A549 (cell line): ENCODE data around the gene CACNA1D. TPM values are rescaled to one million over a fixed set of nuclear protein-coding genes. Genes with fewer than 3 reads are reported as not detected.
A peak's percentile ranks its signal among the peaks of the same experiment; 100 is the strongest.

Experiments used
- ATAC-seq, 2 experiments: fragments of 200-7000 bp in 1 of 2; fragments of >200 bp in 1 of 2; cut with Nextera tagmentation in 1 of 2; cut with Tn5 transposase in 1 of 2; 3 replicates each; pipeline versions ENCODE4 v1.8.0 to v1.9.1; 2018 to 2020; ENCODE audit warnings: mild to moderate bottlenecking in 1 of 2, moderate library complexity in 1 of 2
- CTCF ChIA-PET: fragments of 300-600 bp; sonication (Branson Sonifier 250); formaldehyde crosslinking; extraction: SDS; loops from one replicate; lab custom pipeline; 2021; ENCODE audit warnings: antibody characterized with exemption, inconsistent platforms; lab: Yijun Ruan, JAX
- POLR2A ChIA-PET: fragments of 350-600 bp; formaldehyde crosslinking; extraction: SDS; loops from one replicate; lab custom pipeline; 2021; ENCODE audit warnings: antibody characterized with exemption, inconsistent platforms; lab: Yijun Ruan, JAX
- DNase-seq, 2 experiments: peaks; one replicate each; pipeline versions ENCODE4 v3.0.0 to v3.0.0-alpha.2; 2011 to 2016; ENCODE audit warnings: low read depth in 1 of 2, low spot score in 1 of 2
- FAIRE-seq: peaks from 2 replicates; lab custom pipeline; 2011; peaks lifted over from hg19 to GRCh38; lab: Jason Lieb, UNC
- H3K27ac ChIP-seq, 2 experiments: fragments of >200 bp; sonication (Bioruptor Twin); formaldehyde crosslinking; 3 replicates each; pipeline ENCODE4 v1.5.1; 2016 to 2017
- H3K4me1 ChIP-seq: fragments of >200 bp; sonication (Bioruptor Twin); formaldehyde crosslinking; 3 replicates; pipeline ENCODE4 v1.6.1; 2016
- H3K4me2 ChIP-seq: fragments of >200 bp; sonication (Bioruptor Twin); formaldehyde crosslinking; 3 replicates; pipeline ENCODE4 v1.6.1; 2016
- H3K4me3 ChIP-seq: fragments of >200 bp; sonication (Bioruptor Twin); formaldehyde crosslinking; 3 replicates; pipeline ENCODE4 v1.5.1; 2016
- H3K9me3 ChIP-seq: fragments of >200 bp; sonication (Bioruptor Twin); formaldehyde crosslinking; 3 replicates; pipeline ENCODE4 v1.6.1; 2016
- ATOH8 ChIP-seq: fragments of 250-450 bp; sonication (Bioruptor Pico); IDR thresholded peaks from 2 replicates; pipeline ENCODE4 v1.5.0; 2020; ENCODE audit warnings: low read depth, mild to moderate bottlenecking, moderate library complexity
- BCL3 ChIP-seq: fragments of >200 bp; sonication (Bioruptor Twin); formaldehyde crosslinking; IDR thresholded peaks from 3 replicates; pipeline ENCODE4 v1.6.1; 2016
- BHLHE40 ChIP-seq: IDR thresholded peaks from 2 replicates; pipeline ENCODE4 v1.6.1; 2012; ENCODE audit warnings: low read depth, low read length, inconsistent platforms
- CHD4 ChIP-seq: fragments of 200-600 bp; sonication (generic); IDR thresholded peaks from 2 replicates; pipeline ENCODE4 v1.6.1; 2016; ENCODE audit warnings: antibody characterized with exemption, mild to moderate bottlenecking, borderline replicate concordance
- E2F6 ChIP-seq: IDR thresholded peaks from 2 replicates; pipeline ENCODE4 v1.6.1; 2012; ENCODE audit warnings: low read depth, borderline replicate concordance
- ELK1 ChIP-seq: fragments of 150-350 bp; IDR thresholded peaks from 2 replicates; pipeline ENCODE4 v1.6.1; 2014; ENCODE audit warnings: low read depth, mild to moderate bottlenecking, low read length
- ESRRA ChIP-seq: fragments of 150-350 bp; IDR thresholded peaks from 2 replicates; pipeline ENCODE4 v1.6.1; 2014; ENCODE audit warnings: mild to moderate bottlenecking, low read length, borderline replicate concordance
- FOSB ChIP-seq: fragments of 250-450 bp; sonication (Bioruptor Pico); IDR thresholded peaks from 2 replicates; pipeline ENCODE4 v1.5.0; 2020; ENCODE audit warnings: mild to moderate bottlenecking, moderate library complexity
- FOSL2 ChIP-seq, 2 experiments: fragments of 450-650 bp in 1 of 2; fragments of >200 bp in 1 of 2; sonication (Bioruptor Twin) in 1 of 2; formaldehyde crosslinking; IDR thresholded peaks; 2 replicates each; pipeline versions ENCODE4 v1.5.0 to v1.6.1; 2016 to 2020; ENCODE audit warnings: mild to moderate bottlenecking in 1 of 2, moderate library complexity in 1 of 2
- HDAC2 ChIP-seq: fragments of 200-600 bp; sonication (generic); IDR thresholded peaks from 2 replicates; pipeline ENCODE4 v1.6.1; 2016
- HOXB5 ChIP-seq: fragments of 250-450 bp; sonication (Bioruptor Pico); IDR thresholded peaks from 2 replicates; pipeline ENCODE4 v1.5.0; 2020; ENCODE audit warnings: mild to moderate bottlenecking, moderate library complexity
- JUN ChIP-seq, 2 experiments: fragments of >200 bp; sonication (Bioruptor Twin); formaldehyde crosslinking; IDR thresholded peaks; 2 replicates in 1 of 2; 3 replicates in 1 of 2; pipeline ENCODE4 v1.6.1; 2016 to 2017
- JUNB ChIP-seq: fragments of >200 bp; sonication (Bioruptor Twin); formaldehyde crosslinking; IDR thresholded peaks from 2 replicates; pipeline ENCODE4 v1.6.1; 2016
- KDM1A ChIP-seq: fragments of 200-600 bp; sonication (generic); IDR thresholded peaks from 2 replicates; pipeline ENCODE4 v1.6.1; 2016; ENCODE audit warnings: low read depth, mild to moderate bottlenecking
- MAFK ChIP-seq: fragments of 450-650 bp; IDR thresholded peaks from 2 replicates; pipeline ENCODE4 v1.6.1; 2014; ENCODE audit not compliant: partially characterized antibody
- MAX ChIP-seq: IDR thresholded peaks from 2 replicates; pipeline ENCODE4 v1.6.1; 2012
- MAZ ChIP-seq: fragments of 150-350 bp; IDR thresholded peaks from 2 replicates; pipeline ENCODE4 v1.6.1; 2014; ENCODE audit warnings: antibody characterized with exemption, low read depth, low read length, borderline replicate concordance
- NFE2L2 ChIP-seq: fragments of 150-350 bp; conservative IDR thresholded peaks from 2 replicates; pipeline ENCODE4 v1.6.1; 2014; ENCODE audit warnings: low read length
- NR3C1 ChIP-seq: fragments of >200 bp; sonication (Bioruptor Twin); formaldehyde crosslinking; IDR thresholded peaks from 3 replicates; pipeline ENCODE4 v1.6.1; 2017
- PHF8 ChIP-seq: fragments of 200-600 bp; sonication (generic); IDR thresholded peaks from 2 replicates; pipeline ENCODE4 v1.6.1; 2016; ENCODE audit warnings: low read depth, mild to moderate bottlenecking, antibody characterized with exemption, moderate library complexity, borderline replicate concordance
- POLR2A ChIP-seq: IDR thresholded peaks from 2 replicates; pipeline ENCODE4 v1.6.1; 2012; ENCODE audit warnings: mild to moderate bottlenecking, low read length
- RCOR1 ChIP-seq: fragments of 150-350 bp; IDR thresholded peaks from 2 replicates; pipeline ENCODE4 v1.6.1; 2014; ENCODE audit warnings: antibody characterized with exemption, low read length, low read depth
- TFCP2L1 ChIP-seq: fragments of 250-450 bp; sonication (Bioruptor Pico); IDR thresholded peaks from 2 replicates; pipeline ENCODE4 v1.5.0; 2021; ENCODE audit warnings: mild to moderate bottlenecking
- TP53 ChIP-seq: fragments of 250-450 bp; sonication (Bioruptor Pico); IDR thresholded peaks from 2 replicates; pipeline ENCODE4 v1.5.0; 2021; ENCODE audit warnings: mild to moderate bottlenecking, moderate library complexity
- ZFP36 ChIP-seq: fragments of 450-650 bp; IDR thresholded peaks from 2 replicates; pipeline ENCODE4 v1.6.1; 2014; ENCODE audit warnings: borderline replicate concordance; ENCODE audit not compliant: partially characterized antibody
- WGBS: methylation state at CpG from one replicate; pipeline ENCODE4 v1.1.6; 2017; ENCODE audit errors: missing lambda C conversion rate; 5-methylcytosine and 5-hydroxymethylcytosine counted together
- polyA plus RNA-seq, 4 experiments: library from polyadenylated mRNA; depleted of rRNA in 3 of 4; stranded (reverse); fragments of >200 nt; fragmentation: RNase III in 1 of 4; extraction: RNeasy Plus Mini Kit Qiagen cat#74134 plus additional on column Dnase treatment in 1 of 4; gene quantifications; 2 replicates in 3 of 4; 3 replicates in 1 of 4; pipeline ENCODE4 v1.2.3, GENCODE V29; 2011 to 2017

The CACNA1D gene
- polyA plus RNA-seq, 2 of the 4 experiments (the other 2 are of a cell fraction), result 1.1 to 10.7 TPM

- no peak for TF ChIP-seq BCL3
- no peak for TF ChIP-seq TFCP2L1
- no peak for TF ChIP-seq ESRRA
- TF ChIP-seq, all 56 proteins: peak for 0
Observed at GRCh38 chr3:53616321-53616720, 121.9 kb downstream of the CACNA1D start (continued).

GRCh38 chr3:53616971-53617892, 122.8 kb downstream of the CACNA1D start:
- ChIA-PET CTCF (no interaction called here), POLR2A (no interaction called here)
- WGBS, result 72% methylated on average over 5 of the region's 7 CpGs
- FAIRE-seq, result no peak
- ATAC-seq, result no peak
- H3K4me1 ChIP-seq, result no peaks in the 10 kb centered on the region
- no peak overlapping the region for H3K4me2 ChIP-seq
- no peak overlapping the region for H3K27ac ChIP-seq
- no peak for TF ChIP-seq HOXB5 (CRISPR knock-in tag)
- no peak for TF ChIP-seq ATOH8
- no peak for TF ChIP-seq MAZ
- no peak for TF ChIP-seq TP53 (CRISPR knock-in tag)
- TF ChIP-seq POLR2A, result no peak
- no peak for TF ChIP-seq FOSL2 (IDR thresholded peaks at IDR 0.05)
- no peak for TF ChIP-seq FOSL2 (CRISPR knock-in tag; IDR thresholded peaks at IDR 0.05)
- TF ChIP-seq JUNB, result no peak
- TF ChIP-seq PHF8, result no peak
- TF ChIP-seq E2F6, result no peak
- no peak for TF ChIP-seq NR3C1
- TF ChIP-seq KDM1A, result no peak
- TF ChIP-seq RCOR1, result no peak
- TF ChIP-seq ZFP36, result no peak
- TF ChIP-seq FOSB (CRISPR knock-in tag), result no peak
- TF ChIP-seq, all 56 proteins: peak for 0
- no peak for DNase-seq
- Histone ChIP-seq H3K9me3 (no peaks in the 10 kb centered on the region), H3K4me3 (no peak overlapping the region)

GRCh38 chr3:53617893-53618523, 123.6 kb downstream of the CACNA1D start:
- no peak for ATAC-seq
- no peak for DNase-seq
- 94% methylated on average over 3 of the region's 8 CpGs for WGBS

GRCh38 chr3:53618524-53618906, 124.1 kb downstream of the CACNA1D start:
- Histone ChIP-seq H3K27ac (no peak overlapping the region), H3K4me1 (no peaks in the 10 kb centered on the region), H3K4me3 (no peak overlapping the region), H3K9me3 (no peaks in the 10 kb centered on the region), H3K4me2 (no peak overlapping the region)
- ChIA-PET CTCF (no interaction called here), POLR2A (no interaction called here)
- ATAC-seq, result no peak
- WGBS, result 65% methylated on average over 6 of the region's 6 CpGs
- FAIRE-seq, result no peak
- DNase-seq, result no peak
- no peak for TF ChIP-seq ATOH8
- TF ChIP-seq FOSB (CRISPR knock-in tag), result no peak
- TF ChIP-seq NR3C1, result no peak
- TF ChIP-seq ZFP36, result no peak
- TF ChIP-seq CHD4, result no peak
- TF ChIP-seq JUN (IDR thresholded peaks at IDR 0.05), result no peak
- TF ChIP-seq MAX, result no peak
- TF ChIP-seq HDAC2, result no peak
- TF ChIP-seq NFE2L2, result no peak
- no peak for TF ChIP-seq ELK1
- no peak for TF ChIP-seq BHLHE40

More at GRCh38 chr3:53617893-53618523, 123.6 kb downstream of the CACNA1D start:
- Histone ChIP-seq H3K4me1 (no peaks in the 10 kb centered on the region), H3K9me3 (no peaks in the 10 kb centered on the region)
- POLR2A ChIA-PET, result no interaction called here
- TF ChIP-seq MAFK, result peak; percentile 15
- no peak for TF ChIP-seq TFCP2L1
- TF ChIP-seq, all 56 proteins: peak for 1
- no peak for FAIRE-seq
- H3K27ac ChIP-seq, result no peak overlapping the region
- H3K4me2 ChIP-seq, result no peak overlapping the region
- CTCF ChIA-PET, result no interaction called here
- H3K4me3 ChIP-seq, result no peak overlapping the region
